Osteoblast (primary cell): Measurements from ENCODE around the gene CHD3. TPM values are rescaled to one million over a fixed set of nuclear protein-coding genes. Genes with fewer than 3 reads are reported as not detected.

Experiments used
- DNase-seq: peaks from one replicate; pipeline ENCODE4 v3.0.0; 2011; ENCODE audit warnings: low spot score, mixed read lengths; ENCODE audit not compliant: insufficient read length; ENCODE audit errors: missing footprints
- H2AFZ ChIP-seq: 2 replicates; pipeline ENCODE4 v1.6.0; 2011; ENCODE audit warnings: mild to moderate bottlenecking, low read length
- H3K27ac ChIP-seq: 2 replicates; pipeline ENCODE4 v1.5.1; 2011; ENCODE audit warnings: mild to moderate bottlenecking, low read depth, low read length, moderate library complexity
- H3K27me3 ChIP-seq: 2 replicates; pipeline ENCODE4 v1.6.0; 2012; ENCODE audit warnings: mild to moderate bottlenecking, control low read depth, inconsistent platforms, low read length, moderate library complexity; ENCODE audit not compliant: insufficient read depth
- H3K36me3 ChIP-seq: 2 replicates; pipeline ENCODE4 v1.5.1; 2011; ENCODE audit warnings: mild to moderate bottlenecking, low read length, control low read depth, moderate library complexity; ENCODE audit not compliant: insufficient read depth
- H3K4me1 ChIP-seq: 2 replicates; pipeline ENCODE4 v1.5.1; 2011; ENCODE audit warnings: mild to moderate bottlenecking, low read length, control low read depth, moderate library complexity; ENCODE audit not compliant: insufficient read depth
- H3K4me2 ChIP-seq: 2 replicates; pipeline ENCODE4 v1.6.0; 2011; ENCODE audit warnings: mild to moderate bottlenecking, low read length; ENCODE audit not compliant: insufficient read depth
- H3K4me3 ChIP-seq: fragments of 200-600 bp; sonication (generic); 3 replicates; pipeline ENCODE4 v1.5.1; 2012; ENCODE audit warnings: mild to moderate bottlenecking, low read length, inconsistent platforms; ENCODE audit not compliant: insufficient read depth
- H3K79me2 ChIP-seq: 2 replicates; pipeline ENCODE4 v1.6.0; 2012; ENCODE audit warnings: mild to moderate bottlenecking, low read length, control low read depth, inconsistent platforms; ENCODE audit not compliant: insufficient read depth
- H3K9me3 ChIP-seq: 2 replicates; pipeline ENCODE4 v1.5.1; 2011; ENCODE audit warnings: low read depth, low read length, control low read depth
- H4K20me1 ChIP-seq: 2 replicates; pipeline ENCODE4 v1.6.0; 2012; ENCODE audit warnings: mild to moderate bottlenecking, low read length, control low read depth; ENCODE audit not compliant: insufficient read depth
- total RNA-seq: library from RNA; depleted of rRNA; stranded (reverse); fragments of >200 nt; gene quantifications from 2 replicates; pipeline ENCODE4 v1.2.3, GENCODE V29; 2012
- TF ChIP-seq, protein P1 (sequence below): IDR thresholded peaks from 2 replicates; pipeline ENCODE4 v1.5.1; 2011; ENCODE audit warnings: mild to moderate bottlenecking, low read depth, low read length, moderate library complexity; ENCODE audit errors: extremely low read depth

CHD3 gene
- total RNA-seq, 1 donor: 97.0 TPM

DNA sequence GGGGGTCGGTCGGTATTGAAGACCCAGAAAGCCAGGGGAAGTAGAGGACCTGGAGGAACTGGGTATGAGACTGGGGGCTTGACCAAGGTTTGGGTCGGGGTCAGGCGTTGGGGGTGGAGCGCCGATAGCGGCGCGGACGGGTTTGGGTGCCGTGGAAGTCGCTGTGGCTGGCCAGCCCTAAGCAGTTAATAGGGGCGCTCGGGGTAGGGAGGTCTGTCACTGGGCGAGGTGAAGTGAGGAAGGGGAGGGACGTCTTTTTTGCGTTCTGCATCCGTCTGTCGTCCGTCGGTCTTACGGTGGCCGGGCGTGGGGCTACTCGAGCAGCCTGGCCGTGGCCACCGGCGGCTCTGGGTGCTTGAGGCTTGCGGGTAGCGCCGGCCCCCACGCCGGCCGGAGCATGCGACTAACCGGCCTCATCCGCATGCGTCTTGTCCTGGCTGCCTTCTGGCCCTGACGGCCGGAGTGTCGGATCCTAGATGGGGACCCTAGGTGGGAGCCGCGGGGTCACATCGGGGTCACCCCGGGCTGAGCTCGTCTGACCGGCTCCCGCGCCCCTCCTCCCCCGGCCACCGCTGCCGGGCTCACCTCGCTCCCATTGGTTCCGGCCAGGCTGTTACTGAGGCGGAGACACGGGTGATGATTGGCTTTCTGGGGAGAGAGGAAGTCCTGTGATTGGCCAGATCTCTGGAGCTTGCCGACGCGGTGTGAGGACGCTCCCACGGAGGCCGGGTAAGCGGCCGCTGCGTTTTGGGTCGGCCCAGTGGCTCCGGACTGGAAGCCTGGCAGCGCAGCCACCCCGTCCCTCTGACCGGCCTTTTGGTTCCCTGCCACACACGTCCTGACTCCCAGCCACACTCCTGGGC, 44.1 kb upstream of the CHD3 start:
- H4K20me1 ChIP-seq: peaks cover 30% of the 10 kb centered on the region
- peaks cover 20% of the 10 kb centered on the region for H3K36me3 ChIP-seq
- TF ChIP-seq, protein P1, sequence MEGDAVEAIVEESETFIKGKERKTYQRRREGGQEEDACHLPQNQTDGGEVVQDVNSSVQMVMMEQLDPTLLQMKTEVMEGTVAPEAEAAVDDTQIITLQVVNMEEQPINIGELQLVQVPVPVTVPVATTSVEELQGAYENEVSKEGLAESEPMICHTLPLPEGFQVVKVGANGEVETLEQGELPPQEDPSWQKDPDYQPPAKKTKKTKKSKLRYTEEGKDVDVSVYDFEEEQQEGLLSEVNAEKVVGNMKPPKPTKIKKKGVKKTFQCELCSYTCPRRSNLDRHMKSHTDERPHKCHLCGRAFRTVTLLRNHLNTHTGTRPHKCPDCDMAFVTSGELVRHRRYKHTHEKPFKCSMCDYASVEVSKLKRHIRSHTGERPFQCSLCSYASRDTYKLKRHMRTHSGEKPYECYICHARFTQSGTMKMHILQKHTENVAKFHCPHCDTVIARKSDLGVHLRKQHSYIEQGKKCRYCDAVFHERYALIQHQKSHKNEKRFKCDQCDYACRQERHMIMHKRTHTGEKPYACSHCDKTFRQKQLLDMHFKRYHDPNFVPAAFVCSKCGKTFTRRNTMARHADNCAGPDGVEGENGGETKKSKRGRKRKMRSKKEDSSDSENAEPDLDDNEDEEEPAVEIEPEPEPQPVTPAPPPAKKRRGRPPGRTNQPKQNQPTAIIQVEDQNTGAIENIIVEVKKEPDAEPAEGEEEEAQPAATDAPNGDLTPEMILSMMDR: no peak
- H3K9me3 ChIP-seq: no peaks in the 10 kb centered on the region
- no peaks in the 10 kb centered on the region for H3K27me3 ChIP-seq
- peaks cover 31% of the 10 kb centered on the region for H3K79me2 ChIP-seq
- H3K4me3 ChIP-seq: peak overlapping the region; percentile 81
- H3K27ac ChIP-seq: peak overlapping the region; percentile 99
- peak overlapping the region; percentile 51 for H2AFZ ChIP-seq
- DNase-seq: peak; percentile 99
- H3K4me2 ChIP-seq: peak overlapping the region; percentile 97
- peaks cover 29% of the 10 kb centered on the region for H3K4me1 ChIP-seq

DNA sequence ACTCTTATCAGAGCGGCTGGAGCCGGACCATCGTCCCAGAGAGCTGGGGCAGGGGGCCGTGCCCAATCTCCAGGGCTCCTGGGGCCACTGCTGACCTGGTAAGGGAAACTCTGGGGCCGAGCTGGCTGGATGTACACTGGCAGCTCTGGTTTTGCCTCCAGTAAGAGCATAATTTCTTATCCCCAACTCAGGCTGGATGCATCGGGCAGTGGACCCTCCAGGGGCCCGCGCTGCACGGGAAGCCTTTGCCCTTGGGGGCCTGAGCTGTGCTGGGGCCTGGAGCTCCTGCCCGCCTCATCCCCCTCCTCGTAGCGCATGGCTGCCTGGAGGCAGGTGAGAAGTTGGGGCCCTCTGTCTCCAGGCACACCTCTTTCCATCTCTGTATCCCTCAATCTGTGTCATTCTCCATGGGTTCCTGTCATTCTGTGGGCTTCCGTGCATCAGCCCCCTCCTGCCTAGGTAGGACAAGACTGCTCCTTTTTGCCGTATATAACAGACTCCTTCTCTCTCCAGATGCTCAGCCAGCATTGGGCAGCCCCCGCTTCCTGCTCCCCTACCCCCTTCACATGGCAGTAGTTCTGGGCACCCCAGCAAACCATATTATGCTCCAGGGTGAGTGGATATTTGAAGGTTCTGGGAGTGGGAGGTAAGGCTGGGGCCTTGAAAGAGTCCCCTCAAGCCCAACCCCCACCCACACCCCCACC, 43.1 kb upstream of the CHD3 start:
- Histone ChIP-seq H3K27ac (peak overlapping the region; percentile 99), H3K79me2 (peaks cover 29% of the 10 kb centered on the region), H4K20me1 (peaks cover 29% of the 10 kb centered on the region), H3K4me2 (peak overlapping the region; percentile 97), H3K9me3 (no peaks in the 10 kb centered on the region), H3K27me3 (no peaks in the 10 kb centered on the region), H3K36me3 (peaks cover 28% of the 10 kb centered on the region), H2AFZ (no peak overlapping the region), H3K4me1 (peaks cover 29% of the 10 kb centered on the region), H3K4me3 (peak overlapping the region; percentile 81)
- TF ChIP-seq, protein P1: no peak
- no peak for DNase-seq

DNA sequence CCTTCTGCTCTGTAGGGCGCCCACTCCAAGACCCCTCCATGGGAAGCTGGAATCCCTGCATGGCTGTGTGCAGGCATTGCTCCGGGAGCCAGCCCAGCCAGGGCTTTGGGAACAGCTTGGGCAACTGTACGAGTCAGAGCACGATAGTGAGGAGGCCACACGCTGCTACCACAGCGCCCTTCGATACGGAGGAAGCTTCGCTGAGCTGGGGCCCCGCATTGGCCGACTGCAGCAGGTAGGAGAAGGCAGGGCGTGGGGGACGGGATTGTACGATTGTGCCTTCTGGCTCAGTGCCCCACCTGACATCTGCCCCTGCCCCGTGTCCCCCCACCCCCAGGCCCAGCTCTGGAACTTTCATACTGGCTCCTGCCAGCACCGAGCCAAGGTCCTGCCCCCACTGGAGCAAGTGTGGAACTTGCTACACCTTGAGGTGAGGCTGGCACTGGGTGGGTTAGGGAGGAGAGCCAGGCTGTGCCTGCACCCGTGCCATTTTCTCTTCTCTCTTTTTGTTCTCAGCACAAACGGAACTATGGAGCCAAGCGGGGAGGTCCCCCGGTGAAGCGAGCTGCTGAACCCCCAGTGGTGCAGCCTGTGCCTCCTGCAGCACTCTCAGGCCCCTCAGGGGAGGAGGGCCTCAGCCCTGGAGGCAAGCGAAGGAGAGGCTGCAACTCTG, 42.4 kb upstream of the CHD3 start:
- TF ChIP-seq, protein P1: no peak
- no peak overlapping the region for H3K4me2 ChIP-seq
- H3K36me3 ChIP-seq: peaks cover 27% of the 10 kb centered on the region
- H3K79me2 ChIP-seq: peaks cover 32% of the 10 kb centered on the region
- peaks cover 23% of the 10 kb centered on the region for H3K4me1 ChIP-seq
- H3K27me3 ChIP-seq: no peaks in the 10 kb centered on the region
- no peak overlapping the region for H3K27ac ChIP-seq
- H3K9me3 ChIP-seq: no peaks in the 10 kb centered on the region
- H4K20me1 ChIP-seq: peaks cover 29% of the 10 kb centered on the region
- DNase-seq: no peak
- no peak overlapping the region for H3K4me3 ChIP-seq
- no peak overlapping the region for H2AFZ ChIP-seq
